ENCODE measurements around the gene GRK5. TPM values are rescaled to one million over a fixed set of nuclear protein-coding genes. Genes with fewer than 3 reads are reported as not detected.

GRK5 gene
- total RNA-seq, 4 donors from 2014 or later, result 6.2 to 12.5 (median 9.1) TPM

DNA sequence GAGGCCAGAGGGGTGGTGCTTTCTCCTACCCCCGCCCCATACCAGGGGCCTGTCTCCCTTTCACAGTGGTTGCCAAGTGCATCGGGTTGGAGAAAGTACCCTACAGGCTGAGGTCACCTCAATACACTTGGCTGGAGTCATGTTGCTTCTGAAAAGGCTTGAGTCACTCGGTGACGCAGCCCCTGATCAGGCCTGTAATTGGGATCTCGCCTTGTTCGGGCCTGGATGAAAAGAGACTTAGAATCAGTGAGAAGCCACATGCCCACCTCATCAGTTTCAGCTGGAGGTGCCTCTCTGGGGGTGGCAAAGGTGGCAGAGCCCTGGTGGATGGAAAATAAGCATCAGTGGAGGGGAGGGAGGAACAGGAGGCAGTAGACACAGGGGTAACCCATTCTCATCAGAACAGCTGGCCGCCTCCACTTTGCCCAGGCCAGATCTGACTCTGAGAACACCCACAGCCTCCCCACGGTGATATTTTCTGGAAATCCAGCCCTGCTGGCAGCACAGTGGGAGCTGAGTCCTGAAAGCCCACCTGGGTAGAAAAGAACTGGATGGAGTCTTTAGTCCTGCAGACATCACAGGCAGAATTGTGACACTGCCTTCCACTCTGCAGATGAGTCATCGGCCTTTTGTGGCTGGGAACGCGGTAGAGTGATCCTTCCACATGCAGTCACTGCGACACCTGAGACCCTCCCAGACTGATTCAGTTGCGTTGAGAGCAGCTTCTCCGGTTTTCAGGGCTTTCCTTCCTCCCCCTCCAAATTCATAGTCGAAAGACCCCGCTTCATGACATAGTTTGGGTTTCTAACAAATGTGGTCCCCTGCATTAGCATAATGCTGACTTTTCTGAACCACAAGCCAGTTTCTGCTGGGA is 108.0 kb downstream of the GRK5 start:
- DNase-seq (peak; percentile 68 to 83), ATAC-seq (peak; percentile 97 to 98)
- TF ChIP-seq POLR2A (IDR thresholded peaks at IDR 0.05) (no peak), CTCF (IDR thresholded peaks at IDR 0.05 in 4 of 5, conservative IDR thresholded peaks at IDR 0.05 in 1 of 5) (no peak)
- no peaks in the 10 kb centered on the region for H3K36me3 ChIP-seq
- no peaks in the 10 kb centered on the region for H3K27me3 ChIP-seq
- H3K4me3 ChIP-seq, result no peak overlapping the region
- peak overlapping the region; percentile 71 to 75 (median 72) for H3K27ac ChIP-seq
- peaks cover 20 to 26% of the 10 kb centered on the region in 2 donors for H3K4me1 ChIP-seq
- in situ Hi-C loops (cut with MboI; ENCODE audit: low sequenced_read_pairs in 4 of 4), result no loop called here
- intact Hi-C loops (cut with DNase I; ENCODE audit: low total_unique reads), result loop anchor here (5.0 kb wide), 1 partner anchor 108 kb away; the partner anchor contains the start of gene GRK5
- no peaks in the 10 kb centered on the region for H3K9me3 ChIP-seq

GRCh38 chr10:119316002-119316358 is 108.6 kb downstream of the GRK5 start:
- no peaks in the 10 kb centered on the region for H3K36me3 ChIP-seq
- peaks cover 20 to 26% of the 10 kb centered on the region in 2 donors for H3K4me1 ChIP-seq
- in situ Hi-C loops (cut with MboI; ENCODE audit: low sequenced_read_pairs in 4 of 4), result no loop called here
- no peaks in the 10 kb centered on the region for H3K27me3 ChIP-seq
- no peak for DNase-seq
- H3K4me3 ChIP-seq, result no peak overlapping the region
- TF ChIP-seq POLR2A (IDR thresholded peaks at IDR 0.05) (no peak), CTCF (IDR thresholded peaks at IDR 0.05 in 4 of 5, conservative IDR thresholded peaks at IDR 0.05 in 1 of 5) (no peak)
- intact Hi-C loops (cut with DNase I; ENCODE audit: low total_unique reads), result loop anchor here (5.0 kb wide), 1 partner anchor 109 kb away; the partner anchor contains the start of gene GRK5
- no peak for ATAC-seq
- no peaks in the 10 kb centered on the region for H3K9me3 ChIP-seq
- H3K27ac ChIP-seq, result peak overlapping the region; percentile 71 to 75 (median 72)

DNA sequence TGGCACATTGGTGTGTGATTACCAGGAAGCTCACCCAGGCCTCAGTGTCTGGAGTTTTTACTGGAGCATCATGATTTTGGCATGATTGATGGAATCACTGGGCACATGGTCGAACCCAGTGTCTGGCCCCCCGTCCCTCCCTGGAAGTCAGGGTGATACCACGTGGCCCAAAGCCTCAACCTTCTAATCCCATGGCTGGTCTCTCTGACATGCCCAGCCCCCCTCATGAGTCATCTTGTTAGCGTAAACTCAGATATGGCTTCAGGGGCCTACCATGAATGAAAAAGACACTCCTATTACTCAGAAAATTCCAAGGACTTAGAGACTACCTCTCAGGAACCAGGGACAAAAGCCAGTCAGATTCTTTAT is 109.3 kb downstream of the GRK5 start:
- TF ChIP-seq CTCF (IDR thresholded peaks at IDR 0.05 in 4 of 5, conservative IDR thresholded peaks at IDR 0.05 in 1 of 5), result no peak
- no peak for TF ChIP-seq POLR2A (IDR thresholded peaks at IDR 0.05)
- Histone ChIP-seq H3K4me1 (peaks cover 20 to 26% of the 10 kb centered on the region in 2 donors), H3K27ac (peak overlapping the region; percentile 38 to 75 (median 72)), H3K9me3 (no peaks in the 10 kb centered on the region), H3K4me3 (no peak overlapping the region), H3K27me3 (no peaks in the 10 kb centered on the region), H3K36me3 (no peaks in the 10 kb centered on the region)
- DNase-seq (no peak), ATAC-seq (no peak)
- in situ Hi-C loops (cut with MboI; ENCODE audit: low sequenced_read_pairs in 4 of 4), result no loop called here
- intact Hi-C loops (cut with DNase I; ENCODE audit: low total_unique reads), result loop anchor here (5.0 kb wide), 1 partner anchor 109 kb away; the partner anchor contains the start of gene GRK5

- H3K4me1 ChIP-seq, result peaks cover 20 to 26% of the 10 kb centered on the region in 2 donors
- intact Hi-C loops (cut with DNase I; ENCODE audit: low total_unique reads), result loop anchor here (5.0 kb wide), 1 partner anchor 111 kb away; the partner anchor contains the start of gene GRK5
- H3K4me3 ChIP-seq, result no peak overlapping the region
- H3K27ac ChIP-seq, result peak overlapping the region in 1 of 4 donors; percentile 75
- ATAC-seq, result no peak
- in situ Hi-C loops (cut with MboI; ENCODE audit: low sequenced_read_pairs in 4 of 4), result no loop called here
- TF ChIP-seq CTCF (IDR thresholded peaks at IDR 0.05 in 4 of 5, conservative IDR thresholded peaks at IDR 0.05 in 1 of 5) (no peak), POLR2A (IDR thresholded peaks at IDR 0.05) (no peak)
- H3K9me3 ChIP-seq, result no peaks in the 10 kb centered on the region
- H3K27me3 ChIP-seq, result no peaks in the 10 kb centered on the region
- no peak for DNase-seq
- no peaks in the 10 kb centered on the region for H3K36me3 ChIP-seq
These were observed 111.2 kb downstream of the GRK5 start for GRCh38 chr10:119318411-119319160.
